GM10248 (cell line): ENCODE data around the gene ZNF382.

Source experiments
- CTCF ChIA-PET: fragments of 300-600 bp; sonication (Branson Sonifier 250); formaldehyde crosslinking; extraction: SDS; loops from one replicate; lab custom pipeline; 2021; ENCODE audit warnings: antibody characterized with exemption; lab: Yijun Ruan, JAX
- POLR2A ChIA-PET: fragments of 350-650 bp; sonication (Branson Sonifier 250); formaldehyde crosslinking; extraction: SDS; loops from one replicate; lab custom pipeline; 2020; ENCODE audit warnings: antibody characterized with exemption; lab: Yijun Ruan, JAX
- DNase-seq: peaks from one replicate; pipeline ENCODE4 v3.0.0; 2012; ENCODE audit errors: extremely low spot score
- CTCF ChIP-seq: IDR thresholded peaks from 2 replicates; pipeline ENCODE4 v1.5.1; 2012; ENCODE audit warnings: mild to moderate bottlenecking, low read depth; ENCODE audit errors: extremely low read depth, missing control alignments, control extremely low read depth

The ZNF382 gene

GRCh38 chr19:36635342-36635741 lies 30.2 kb downstream of the ZNF382 start:
- POLR2A ChIA-PET: no interaction called here
- TF ChIP-seq CTCF: no peak

GRCh38 chr19:36638862-36639510 lies 33.9 kb downstream of the ZNF382 start:
- no peak for DNase-seq
- ChIA-PET CTCF (no interaction called here), POLR2A (no interaction called here)
- TF ChIP-seq CTCF: no peak

More at GRCh38 chr19:36635342-36635741, 30.2 kb downstream of the ZNF382 start:
- DNase-seq: no peak
- CTCF ChIA-PET: no interaction called here

GRCh38 chr19:36646746-36647145 lies 41.6 kb downstream of the ZNF382 start:
- POLR2A ChIA-PET: no interaction called here
- no peak for DNase-seq
- CTCF ChIA-PET: interaction anchor here (1.7 kb wide), 1 partner anchor 78 kb away, joined by 4 read pairs; no protein-coding TSS in a partner anchor
- no peak for TF ChIP-seq CTCF

GRCh38 chr19:36652958-36653357 lies 47.8 kb downstream of the ZNF382 start:
- no peak for TF ChIP-seq CTCF
- ChIA-PET POLR2A (no interaction called here), CTCF (no interaction called here)
- DNase-seq: no peak

- TF ChIP-seq CTCF: no peak
- ChIA-PET POLR2A (interaction anchor here (0.7 kb wide), 1 partner anchor 1338 kb away, joined by 5 read pairs; no protein-coding TSS in a partner anchor), CTCF (interaction anchor here (1.2 kb wide), 1 partner anchor 24 kb away, joined by 3 read pairs; no protein-coding TSS in a partner anchor)
- DNase-seq: no peak
Measured at GRCh38 chr19:36665832-36666231, 60.7 kb downstream of the ZNF382 start.

- POLR2A ChIA-PET: no interaction called here
Measured at GRCh38 chr19:36668646-36669045, 63.5 kb downstream of the ZNF382 start.

More at GRCh38 chr19:36668646-36669045, 63.5 kb downstream of the ZNF382 start:
- TF ChIP-seq CTCF: no peak
- CTCF ChIA-PET: no interaction called here
- no peak for DNase-seq
